Measurements from ENCODE around the gene PXMP2. TPM values are rescaled to one million over a fixed set of nuclear protein-coding genes. Genes with fewer than 3 reads are reported as not detected.
A peak's percentile ranks its signal among the peaks of the same experiment; 100 is the strongest.

PXMP2 gene
- polyA plus RNA-seq, 3 donors = 2.9 to 9.2 (median 8.7) TPM

DNA sequence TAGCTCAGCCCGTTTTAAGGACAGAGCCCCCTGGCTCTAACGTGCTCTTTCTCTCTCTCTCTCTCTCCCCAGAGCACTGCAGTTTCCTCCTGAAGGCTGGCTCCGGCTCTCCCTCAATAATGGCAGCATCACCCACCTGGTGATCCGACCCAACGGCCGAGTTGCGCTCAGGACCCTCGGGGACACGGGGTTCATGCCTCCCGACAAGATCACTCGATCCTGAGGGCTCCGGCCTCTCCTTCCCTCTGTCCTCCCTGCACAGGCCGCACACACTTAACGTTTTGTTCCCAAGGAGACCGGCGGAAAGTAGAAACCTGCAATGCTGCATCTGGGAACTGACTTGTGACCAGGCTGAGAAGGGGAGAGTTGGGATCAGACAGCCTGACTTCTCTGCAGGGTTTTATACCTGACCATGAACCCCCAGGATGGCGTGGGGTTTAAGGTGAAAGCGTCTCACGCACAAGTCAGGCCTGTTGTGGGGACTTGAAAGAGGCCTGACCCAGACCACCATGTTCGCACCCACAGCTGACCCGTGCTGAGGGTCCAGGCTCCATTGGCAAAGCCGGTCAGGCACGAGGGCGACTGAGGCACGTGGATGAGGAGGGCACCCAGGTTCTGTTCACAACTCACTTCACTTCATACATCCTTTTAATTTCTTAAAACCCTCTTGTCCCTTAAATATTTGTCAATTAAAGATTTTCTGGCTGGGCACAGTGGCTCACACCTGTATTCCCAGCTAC is 33.4 kb downstream of the PXMP2 start:
- DNase-seq = peak in 1 of 3 donors; percentile 2
- Mint-ChIP-seq H3K27ac (peak overlapping the region in 4 of 7 donors; percentile 41 to 74 (median 59)), H3K9me3 (peaks cover 0 to 4% (median 0%) of the 10 kb centered on the region in 7 donors), H3K36me3 (peaks cover 71 to 94% of the 10 kb centered on the region in 2 donors), H3K4me3 (no peak overlapping the region), H3K27me3 (ENCODE audit: low read depth in 3 of 3) (no peaks in the 10 kb centered on the region), H3K4me1 (no peaks in the 10 kb centered on the region)
- no peak overlapping the region for H2AFZ ChIP-seq (ENCODE audit: insufficient read depth, low read depth, low read length, poor library complexity, severe bottlenecking)
- H3K36me3 ChIP-seq (replicated peaks in 1 of 2; ENCODE audit: control insufficient read depth in 1 of 2, insufficient read depth in 2 of 2, low read length in 2 of 2) = peaks cover 77 to 93% of the 10 kb centered on the region in 2 donors
- H3K9ac ChIP-seq (ENCODE audit: insufficient read depth, low read length, poor library complexity, severe bottlenecking) = no peak overlapping the region
- H3K27me3 ChIP-seq (ENCODE audit: control insufficient read depth in 2 of 2, insufficient read depth in 2 of 2, low read length in 2 of 2) = no peaks in the 10 kb centered on the region
- H3K4me1 ChIP-seq (ENCODE audit: control insufficient read depth in 1 of 2, insufficient read depth in 2 of 2, low read length in 2 of 2) = no peaks in the 10 kb centered on the region
- no peak overlapping the region for H3K27ac ChIP-seq (ENCODE audit: low read depth in 1 of 2, low read length in 2 of 2)
- peaks cover 4% of the 10 kb centered on the region for H4K20me1 ChIP-seq (ENCODE audit: insufficient read depth, low read length)
- no peak overlapping the region for H3K4me3 ChIP-seq (replicated peaks in 1 of 3; ENCODE audit: low read depth in 2 of 3, low read length in 3 of 3)
- intact Hi-C loops (cut with micrococcal nuclease) = no loop called here
- WGBS (ENCODE audit: insufficient coverage) = 98% methylated on average over 20 of the region's 25 CpGs
- no peak overlapping the region for H3K4me2 ChIP-seq (replicated peaks; ENCODE audit: extremely low read depth, low read length, poor library complexity, severe bottlenecking)
- no peaks in the 10 kb centered on the region for H3K79me2 ChIP-seq (ENCODE audit: insufficient read depth, low read length)
- TF ChIP-seq, protein P1, sequence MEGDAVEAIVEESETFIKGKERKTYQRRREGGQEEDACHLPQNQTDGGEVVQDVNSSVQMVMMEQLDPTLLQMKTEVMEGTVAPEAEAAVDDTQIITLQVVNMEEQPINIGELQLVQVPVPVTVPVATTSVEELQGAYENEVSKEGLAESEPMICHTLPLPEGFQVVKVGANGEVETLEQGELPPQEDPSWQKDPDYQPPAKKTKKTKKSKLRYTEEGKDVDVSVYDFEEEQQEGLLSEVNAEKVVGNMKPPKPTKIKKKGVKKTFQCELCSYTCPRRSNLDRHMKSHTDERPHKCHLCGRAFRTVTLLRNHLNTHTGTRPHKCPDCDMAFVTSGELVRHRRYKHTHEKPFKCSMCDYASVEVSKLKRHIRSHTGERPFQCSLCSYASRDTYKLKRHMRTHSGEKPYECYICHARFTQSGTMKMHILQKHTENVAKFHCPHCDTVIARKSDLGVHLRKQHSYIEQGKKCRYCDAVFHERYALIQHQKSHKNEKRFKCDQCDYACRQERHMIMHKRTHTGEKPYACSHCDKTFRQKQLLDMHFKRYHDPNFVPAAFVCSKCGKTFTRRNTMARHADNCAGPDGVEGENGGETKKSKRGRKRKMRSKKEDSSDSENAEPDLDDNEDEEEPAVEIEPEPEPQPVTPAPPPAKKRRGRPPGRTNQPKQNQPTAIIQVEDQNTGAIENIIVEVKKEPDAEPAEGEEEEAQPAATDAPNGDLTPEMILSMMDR (IDR thresholded peaks at IDR 0.05) = no peak
- H3K9me3 ChIP-seq (replicated peaks in 1 of 2; ENCODE audit: control insufficient read depth in 1 of 2, insufficient read depth in 1 of 2, low read length in 2 of 2) = no peaks in the 10 kb centered on the region

DNA sequence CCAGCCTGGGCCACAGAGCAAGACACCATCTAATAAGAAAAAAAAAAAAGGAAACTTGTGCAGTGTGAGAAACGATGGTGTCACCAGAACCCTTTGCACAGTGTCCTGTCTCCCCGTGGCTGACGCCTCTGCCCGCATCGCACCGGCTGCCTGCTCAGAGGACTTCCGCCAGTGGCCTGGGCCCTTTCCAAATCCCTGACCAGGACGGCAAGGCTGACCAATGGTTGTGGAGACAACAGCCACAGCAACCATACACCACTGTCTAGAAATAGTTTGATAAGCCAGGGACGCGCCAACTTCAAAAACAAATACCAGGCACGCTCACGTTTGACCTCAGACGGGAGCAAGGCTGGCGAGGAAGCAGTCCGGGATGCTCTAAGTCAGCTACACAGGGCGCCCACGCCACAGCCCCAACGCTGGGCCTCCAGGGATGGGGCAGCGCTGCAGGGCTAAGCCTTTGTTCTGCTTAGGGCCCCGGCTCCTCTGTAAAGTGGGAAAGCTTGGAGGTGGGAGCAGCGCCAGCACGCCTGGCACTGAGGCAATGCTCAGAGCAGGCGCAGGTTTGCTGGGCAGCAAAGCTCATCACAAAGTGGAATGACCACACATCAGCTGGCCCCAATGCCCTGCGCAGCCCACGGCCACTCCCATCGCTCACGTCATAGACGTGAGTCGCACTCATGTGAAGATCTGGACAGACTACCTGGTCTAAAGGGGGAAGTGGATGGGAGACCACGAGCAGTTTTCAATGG is 35.8 kb downstream of the PXMP2 start:
- peak overlapping the region in 3 of 7 donors; percentile 21 to 80 (median 44) for H3K27ac Mint-ChIP-seq

More for the DNA sequence above, 35.8 kb downstream of the PXMP2 start:
- TF ChIP-seq, protein P1 (IDR thresholded peaks at IDR 0.05) = no peak
- peaks cover 80 to 94% of the 10 kb centered on the region in 2 donors for H3K36me3 Mint-ChIP-seq
- H3K79me2 ChIP-seq (ENCODE audit: insufficient read depth, low read length) = no peaks in the 10 kb centered on the region
- no peaks in the 10 kb centered on the region for H3K27me3 Mint-ChIP-seq (ENCODE audit: low read depth in 3 of 3)
- no peaks in the 10 kb centered on the region for H3K9me3 ChIP-seq (replicated peaks in 1 of 2; ENCODE audit: control insufficient read depth in 1 of 2, insufficient read depth in 1 of 2, low read length in 2 of 2)
- peaks cover 0 to 2% (median 0%) of the 10 kb centered on the region in 7 donors for H3K9me3 Mint-ChIP-seq
- no peaks in the 10 kb centered on the region for H3K4me1 Mint-ChIP-seq
- no peak overlapping the region for H3K4me2 ChIP-seq (replicated peaks; ENCODE audit: extremely low read depth, low read length, poor library complexity, severe bottlenecking)
- peaks cover 82 to 96% of the 10 kb centered on the region in 2 donors for H3K36me3 ChIP-seq (replicated peaks in 1 of 2; ENCODE audit: control insufficient read depth in 1 of 2, insufficient read depth in 2 of 2, low read length in 2 of 2)
- no peak overlapping the region for H3K4me3 Mint-ChIP-seq
- peak in 1 of 3 donors; percentile 3 for DNase-seq
- no peak overlapping the region for H3K27ac ChIP-seq (ENCODE audit: low read depth in 1 of 2, low read length in 2 of 2)
- no peak overlapping the region for H3K9ac ChIP-seq (ENCODE audit: insufficient read depth, low read length, poor library complexity, severe bottlenecking)
- no peak overlapping the region for H2AFZ ChIP-seq (ENCODE audit: insufficient read depth, low read depth, low read length, poor library complexity, severe bottlenecking)
- WGBS (ENCODE audit: insufficient coverage) = 93% methylated on average over 23 of the region's 30 CpGs
- no peaks in the 10 kb centered on the region for H3K4me1 ChIP-seq (ENCODE audit: control insufficient read depth in 1 of 2, insufficient read depth in 2 of 2, low read length in 2 of 2)
- no peaks in the 10 kb centered on the region for H3K27me3 ChIP-seq (ENCODE audit: control insufficient read depth in 2 of 2, insufficient read depth in 2 of 2, low read length in 2 of 2)
- peaks cover 4% of the 10 kb centered on the region for H4K20me1 ChIP-seq (ENCODE audit: insufficient read depth, low read length)
- H3K4me3 ChIP-seq (replicated peaks in 1 of 3; ENCODE audit: low read depth in 2 of 3, low read length in 3 of 3) = no peak overlapping the region
- intact Hi-C loops (cut with micrococcal nuclease) = no loop called here
